ENCODE data around the gene SLC12A4. TPM values are rescaled to one million over a fixed set of nuclear protein-coding genes. Genes with fewer than 3 reads are reported as not detected.

The SLC12A4 gene
- total and polyA plus RNA-seq, 2 experiments from 2014 or later: 36.5 to 49.2 TPM

DNA sequence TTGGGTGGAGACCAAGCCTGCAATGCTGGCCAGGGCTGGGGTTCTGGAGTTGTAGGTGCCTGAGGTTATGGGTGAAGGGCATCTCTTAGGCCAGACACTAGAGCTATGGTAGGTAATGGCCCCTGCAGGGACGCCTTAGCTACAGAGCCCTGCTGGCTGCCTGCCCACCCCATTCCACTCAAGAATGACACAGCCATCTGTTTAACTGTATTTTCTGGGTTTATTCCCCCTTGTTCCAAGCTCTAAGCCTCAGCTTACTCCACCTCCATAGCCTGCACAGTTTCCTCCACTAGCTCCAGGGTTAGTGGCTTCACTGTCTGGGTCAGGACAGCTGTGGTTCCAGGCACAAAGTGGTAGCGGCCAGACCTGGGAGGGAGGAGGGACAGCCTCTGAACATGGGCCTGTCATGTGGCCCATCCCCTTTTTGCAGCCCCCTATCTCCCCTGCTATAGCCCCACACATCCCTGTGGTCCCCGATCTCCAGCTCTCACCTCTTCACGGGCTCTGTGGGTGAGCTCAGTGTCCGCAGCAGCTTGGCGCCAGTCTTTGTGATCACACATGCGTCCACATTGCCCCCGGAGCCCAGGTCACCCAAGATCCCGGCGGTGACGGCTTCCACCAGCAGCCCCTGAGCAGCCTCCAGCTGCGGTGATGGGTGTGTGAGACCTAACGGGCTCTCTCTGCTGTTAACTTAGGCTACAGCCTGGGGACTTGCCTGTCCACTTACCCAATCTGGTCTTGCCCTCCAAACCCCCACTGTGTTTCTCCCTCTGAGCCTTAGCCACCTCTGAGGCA lies 33.9 kb downstream of the SLC12A4 start:
- TF ChIP-seq, protein P1, sequence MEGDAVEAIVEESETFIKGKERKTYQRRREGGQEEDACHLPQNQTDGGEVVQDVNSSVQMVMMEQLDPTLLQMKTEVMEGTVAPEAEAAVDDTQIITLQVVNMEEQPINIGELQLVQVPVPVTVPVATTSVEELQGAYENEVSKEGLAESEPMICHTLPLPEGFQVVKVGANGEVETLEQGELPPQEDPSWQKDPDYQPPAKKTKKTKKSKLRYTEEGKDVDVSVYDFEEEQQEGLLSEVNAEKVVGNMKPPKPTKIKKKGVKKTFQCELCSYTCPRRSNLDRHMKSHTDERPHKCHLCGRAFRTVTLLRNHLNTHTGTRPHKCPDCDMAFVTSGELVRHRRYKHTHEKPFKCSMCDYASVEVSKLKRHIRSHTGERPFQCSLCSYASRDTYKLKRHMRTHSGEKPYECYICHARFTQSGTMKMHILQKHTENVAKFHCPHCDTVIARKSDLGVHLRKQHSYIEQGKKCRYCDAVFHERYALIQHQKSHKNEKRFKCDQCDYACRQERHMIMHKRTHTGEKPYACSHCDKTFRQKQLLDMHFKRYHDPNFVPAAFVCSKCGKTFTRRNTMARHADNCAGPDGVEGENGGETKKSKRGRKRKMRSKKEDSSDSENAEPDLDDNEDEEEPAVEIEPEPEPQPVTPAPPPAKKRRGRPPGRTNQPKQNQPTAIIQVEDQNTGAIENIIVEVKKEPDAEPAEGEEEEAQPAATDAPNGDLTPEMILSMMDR (IDR thresholded peaks at IDR 0.05; ENCODE audit: low read depth, low read length): no peak
- H3K4me1 ChIP-seq (ENCODE audit: low read depth): peaks cover 9% of the 10 kb centered on the region
- no peaks in the 10 kb centered on the region for H3K27me3 ChIP-seq
- peak overlapping the region; percentile 73 for H3K4me3 ChIP-seq
- peaks cover 3% of the 10 kb centered on the region for H3K36me3 ChIP-seq
- no peaks in the 10 kb centered on the region for H3K9me3 ChIP-seq (ENCODE audit: low read depth)
- H3K27ac ChIP-seq: no peak overlapping the region
- DNase-seq (ENCODE audit: low read depth in 1 of 2, low spot score in 1 of 2): no peak

DNA sequence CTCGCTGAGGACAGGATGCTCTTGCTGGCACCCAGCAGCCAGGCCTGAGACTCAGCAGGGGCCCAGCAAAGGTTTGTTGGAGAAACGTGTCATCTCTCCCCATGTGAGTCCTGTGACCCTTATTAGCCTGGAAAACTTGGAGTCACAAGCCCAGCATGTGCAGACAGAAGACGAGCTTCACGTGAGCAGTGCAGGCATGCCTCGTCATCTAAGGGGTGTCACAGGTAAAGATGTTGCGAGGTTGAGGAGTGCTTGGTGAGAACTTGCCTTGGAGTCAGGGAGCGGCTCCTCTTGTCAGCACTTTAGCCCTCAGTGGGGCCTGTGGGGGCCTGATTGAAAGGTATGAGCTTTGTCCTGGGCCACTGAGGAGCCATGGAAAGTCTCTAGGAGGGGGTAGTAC lies 34.6 kb downstream of the SLC12A4 start:
- H3K27me3 ChIP-seq: no peaks in the 10 kb centered on the region
- H3K4me3 ChIP-seq: no peak overlapping the region
- H3K36me3 ChIP-seq: peaks cover 6% of the 10 kb centered on the region
- no peak for DNase-seq (ENCODE audit: low read depth in 1 of 2, low spot score in 1 of 2)
- no peak overlapping the region for H3K27ac ChIP-seq
- peaks cover 9% of the 10 kb centered on the region for H3K4me1 ChIP-seq (ENCODE audit: low read depth)
- H3K9me3 ChIP-seq (ENCODE audit: low read depth): no peaks in the 10 kb centered on the region
- TF ChIP-seq, protein P1 (IDR thresholded peaks at IDR 0.05; ENCODE audit: low read depth, low read length): no peak

DNA sequence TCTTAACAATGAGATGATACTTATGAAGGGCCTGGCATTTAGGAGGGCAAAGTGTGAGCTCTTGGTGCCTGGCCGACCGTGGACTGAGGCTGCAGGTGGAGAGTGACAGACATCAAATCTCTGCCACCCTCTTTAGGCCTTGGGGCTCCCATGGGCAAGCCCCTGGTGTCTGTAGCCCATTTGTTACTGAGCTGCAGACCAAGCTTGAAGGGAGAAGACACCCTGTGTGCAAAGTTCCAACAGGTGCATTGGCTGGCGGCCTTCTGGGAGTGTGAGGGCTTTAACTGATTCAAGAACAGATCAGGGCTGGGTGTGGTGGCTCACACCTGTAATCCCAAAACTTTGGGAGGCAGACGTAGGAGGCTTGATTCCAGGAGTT lies 36.0 kb downstream of the SLC12A4 start:
- Histone ChIP-seq H3K4me3 (no peak overlapping the region), H3K9me3 (ENCODE audit: low read depth) (no peaks in the 10 kb centered on the region), H3K27ac (no peak overlapping the region), H3K4me1 (ENCODE audit: low read depth) (peaks cover 9% of the 10 kb centered on the region), H3K36me3 (peaks cover 10% of the 10 kb centered on the region), H3K27me3 (no peaks in the 10 kb centered on the region)
- TF ChIP-seq, protein P1 (IDR thresholded peaks at IDR 0.05; ENCODE audit: low read depth, low read length): no peak
- DNase-seq (ENCODE audit: low read depth in 1 of 2, low spot score in 1 of 2): no peak

DNA sequence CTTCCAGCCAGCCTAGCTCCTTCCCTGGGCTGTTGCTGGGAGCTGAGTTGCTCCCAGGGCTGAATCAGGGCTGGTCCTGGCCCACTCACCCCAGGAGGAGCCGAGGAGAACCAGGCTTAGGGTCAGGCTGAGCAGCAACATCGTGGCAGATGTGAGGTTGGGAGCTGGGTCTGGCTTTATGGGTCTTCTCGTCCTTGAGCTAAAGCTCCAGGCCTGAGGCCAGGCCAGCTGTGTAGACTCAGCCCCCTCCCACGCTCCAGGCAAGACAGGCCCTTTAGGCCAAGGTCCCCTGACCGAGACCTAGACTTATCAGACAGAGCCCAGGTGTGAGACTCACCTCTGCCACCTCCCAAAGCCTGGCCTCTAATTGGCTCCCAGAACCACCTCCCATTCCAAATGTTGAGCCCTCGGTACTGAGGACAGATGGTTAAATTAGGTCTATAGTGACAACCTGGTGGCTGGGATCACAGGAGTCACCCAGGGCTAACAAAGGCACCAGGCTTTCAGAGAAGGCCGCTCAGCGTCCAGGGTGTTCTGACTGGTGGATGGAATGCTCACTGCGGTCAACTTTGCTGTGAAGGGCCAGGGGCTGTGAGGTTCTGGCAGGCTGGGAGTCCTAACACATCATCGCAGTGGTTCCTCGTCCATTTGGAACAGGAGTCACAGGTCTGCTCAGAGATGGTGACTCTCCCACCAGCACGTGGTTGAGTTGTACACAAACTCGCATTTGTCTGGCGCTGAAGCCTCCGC lies 36.5 kb downstream of the SLC12A4 start, which contains the start of gene CTRL:
TSS of gene CTRL (minus strand) at position 151 of the 750 bp plus-strand sequence. CDS start at position 141, 10 bp downstream.
- peaks cover 11% of the 10 kb centered on the region for H3K36me3 ChIP-seq
- no peaks in the 10 kb centered on the region for H3K27me3 ChIP-seq
- TF ChIP-seq, protein P1 (IDR thresholded peaks at IDR 0.05; ENCODE audit: low read depth, low read length): no peak
- no peak for DNase-seq (ENCODE audit: low read depth in 1 of 2, low spot score in 1 of 2)
- no peak within 1 kb of the TSS for H3K27ac ChIP-seq
- H3K4me1 ChIP-seq (ENCODE audit: low read depth): peaks cover 6% of the 10 kb centered on the region
- no peak within 1 kb of the TSS for H3K4me3 ChIP-seq
- no peaks in the 10 kb centered on the region for H3K9me3 ChIP-seq (ENCODE audit: low read depth)

DNA sequence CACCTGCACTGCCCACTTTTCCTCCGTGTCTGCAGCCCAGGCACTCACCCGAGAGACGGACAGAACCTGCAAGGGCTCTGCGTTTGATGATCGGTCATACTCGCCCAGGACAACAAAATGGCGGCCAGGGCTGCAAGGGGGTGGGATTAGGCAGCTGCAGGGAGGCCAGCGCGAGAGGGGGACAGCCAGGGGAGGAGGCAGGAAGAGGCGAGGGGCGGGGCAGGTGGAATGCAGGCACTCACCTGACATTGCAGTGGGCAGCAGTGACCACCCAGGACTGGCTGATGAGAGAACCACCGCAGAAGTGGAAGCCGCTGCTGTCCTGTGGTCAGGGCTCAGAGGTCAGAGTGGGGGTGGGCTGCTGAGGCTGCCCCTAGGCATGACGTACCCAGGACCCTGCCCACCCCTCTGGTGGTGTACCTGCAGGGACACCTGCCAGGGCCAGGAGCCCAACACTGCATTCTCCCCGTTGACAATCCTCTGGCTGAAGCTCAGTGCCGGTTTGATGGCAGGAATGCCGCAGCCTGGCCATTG lies 37.7 kb downstream of the SLC12A4 start:
- H3K9me3 ChIP-seq (ENCODE audit: low read depth): no peaks in the 10 kb centered on the region
- H3K27me3 ChIP-seq: no peaks in the 10 kb centered on the region
- TF ChIP-seq, protein P1 (IDR thresholded peaks at IDR 0.05; ENCODE audit: low read depth, low read length): no peak
- no peak overlapping the region for H3K4me3 ChIP-seq
- DNase-seq (ENCODE audit: low read depth in 1 of 2, low spot score in 1 of 2): no peak
- H3K36me3 ChIP-seq: peaks cover 11% of the 10 kb centered on the region
- peaks cover 6% of the 10 kb centered on the region for H3K4me1 ChIP-seq (ENCODE audit: low read depth)
- H3K27ac ChIP-seq: no peak overlapping the region
